Smooth muscle cell (in vitro differentiated cells): ENCODE results near the gene LMOD3. TPM values are rescaled to one million over a fixed set of nuclear protein-coding genes. Genes with fewer than 3 reads are reported as not detected.

Experiments
- DNase-seq: peaks from one replicate; lab custom pipeline; 2025; ENCODE audit not compliant: unreplicated experiment; lab: John Stamatoyannopoulos, UW
- H2AFZ ChIP-seq: fragments of 200-600 bp; sonication (generic); 2 replicates; pipeline ENCODE4 v1.6.0; 2016; ENCODE audit warnings: antibody characterized with exemption, low read depth, mild to moderate bottlenecking
- H3F3A ChIP-seq: fragments of 200-600 bp; sonication (generic); 2 replicates; pipeline ENCODE4 v1.6.0; 2017; ENCODE audit warnings: antibody characterized with exemption, low read depth
- H3K27ac ChIP-seq: fragments of 200-600 bp; sonication (generic); 2 replicates; pipeline ENCODE4 v1.5.1; 2016; ENCODE audit warnings: low read depth, mild to moderate bottlenecking
- H3K27me3 ChIP-seq: fragments of 200-600 bp; sonication (generic); 2 replicates; pipeline ENCODE4 v1.6.1; 2016; ENCODE audit warnings: low read depth, mild to moderate bottlenecking
- H3K36me3 ChIP-seq: fragments of 200-600 bp; sonication (generic); 2 replicates; pipeline ENCODE4 v1.5.1; 2016; ENCODE audit warnings: low read depth
- H3K4me1 ChIP-seq: fragments of 200-600 bp; sonication (generic); 2 replicates; pipeline ENCODE4 v1.5.1; 2016; ENCODE audit warnings: low read depth
- H3K4me2 ChIP-seq: fragments of 200-600 bp; sonication (generic); 2 replicates; pipeline ENCODE4 v1.6.0; 2016; ENCODE audit warnings: mild to moderate bottlenecking
- H3K4me3 ChIP-seq: fragments of 200-600 bp; sonication (generic); 2 replicates; pipeline ENCODE4 v1.5.1; 2016; ENCODE audit warnings: mild to moderate bottlenecking
- H3K79me2 ChIP-seq: fragments of 200-600 bp; sonication (generic); 2 replicates; pipeline ENCODE4 v1.6.0; 2016; ENCODE audit warnings: low read depth, mild to moderate bottlenecking
- H3K9ac ChIP-seq: fragments of 200-600 bp; sonication (generic); 2 replicates; pipeline ENCODE4 v1.6.0; 2016; ENCODE audit warnings: low read depth
- H3K9me3 ChIP-seq: fragments of 200-600 bp; sonication (generic); replicated peaks from 2 replicates; pipeline ENCODE4 v1.5.1; 2016; ENCODE audit warnings: low read depth
- H4K20me1 ChIP-seq: fragments of 200-600 bp; sonication (generic); 2 replicates; pipeline ENCODE4 v1.6.0; 2016; ENCODE audit warnings: low read depth
- CTCF ChIP-seq: fragments of 200-600 bp; sonication (generic); IDR thresholded peaks from 2 replicates; pipeline ENCODE4 v1.5.1; 2017; ENCODE audit warnings: borderline replicate concordance, mild to moderate bottlenecking, antibody characterized with exemption; ENCODE audit not compliant: insufficient read depth, poor library complexity, severe bottlenecking
- WGBS: methylation state at CpG from one replicate; pipeline ENCODE4 v1.1.7; 2016; ENCODE audit warnings: low lambda C conversion rate; 5-methylcytosine and 5-hydroxymethylcytosine counted together
- polyA plus RNA-seq: library from polyadenylated mRNA; unstranded; fragments of >200 nt; fragmentation: Nextera tagmentation; extraction: Ambion mirVana; gene quantifications from 2 replicates; pipeline ENCODE4 v1.2.1, GENCODE V29; 2016
- total RNA-seq: library from RNA; depleted of rRNA; stranded (reverse); fragments of >200 nt; gene quantifications from 2 replicates; pipeline ENCODE4 v1.2.3, GENCODE V29; 2014

LMOD3 gene
- total and polyA plus RNA-seq, 2 experiments from 2014 or later = not detected

- H2AFZ ChIP-seq = peak overlapping the region; percentile 65
- no peaks in the 10 kb centered on the region for H3K79me2 ChIP-seq
- TF ChIP-seq CTCF = no peak
- H3K27ac ChIP-seq = no peak overlapping the region
- no peaks in the 10 kb centered on the region for H3K36me3 ChIP-seq
- WGBS = 82% methylated on average over 8 of the region's 8 CpGs
- no peak for DNase-seq
- H3K4me3 ChIP-seq = no peak overlapping the region
- H3K9ac ChIP-seq = no peak overlapping the region
- H3K27me3 ChIP-seq = no peaks in the 10 kb centered on the region
- no peaks in the 10 kb centered on the region for H3F3A ChIP-seq
- H3K4me1 ChIP-seq = no peaks in the 10 kb centered on the region
- no peaks in the 10 kb centered on the region for H4K20me1 ChIP-seq
- H3K9me3 ChIP-seq = no peaks in the 10 kb centered on the region
- H3K4me2 ChIP-seq = no peak overlapping the region
Measured at GRCh38 chr3:69121950-69122349, 445 bp downstream of the LMOD3 start.

GRCh38 chr3:69121513-69121912 lies 882 bp downstream of the LMOD3 start:
- Histone ChIP-seq H3K9me3 (no peaks in the 10 kb centered on the region), H3K4me2 (no peak overlapping the region), H3K4me1 (no peaks in the 10 kb centered on the region), H3K9ac (no peak overlapping the region), H3K27me3 (no peaks in the 10 kb centered on the region), H3K79me2 (no peaks in the 10 kb centered on the region), H3K27ac (no peak overlapping the region), H3K4me3 (no peak overlapping the region), H4K20me1 (no peaks in the 10 kb centered on the region), H3K36me3 (no peaks in the 10 kb centered on the region), H3F3A (no peaks in the 10 kb centered on the region), H2AFZ (peak overlapping the region; percentile 65)
- 84% methylated on average over 6 of the region's 6 CpGs for WGBS
- DNase-seq = no peak
- TF ChIP-seq CTCF = no peak

- TF ChIP-seq CTCF = peak; percentile 96
- Histone ChIP-seq H3F3A (no peaks in the 10 kb centered on the region), H3K4me2 (no peak overlapping the region), H3K4me3 (no peak overlapping the region), H3K36me3 (no peaks in the 10 kb centered on the region), H2AFZ (peak overlapping the region; percentile 65), H3K79me2 (no peaks in the 10 kb centered on the region), H3K9ac (no peak overlapping the region), H3K27me3 (no peaks in the 10 kb centered on the region), H3K9me3 (no peaks in the 10 kb centered on the region), H3K27ac (no peak overlapping the region), H4K20me1 (no peaks in the 10 kb centered on the region), H3K4me1 (no peaks in the 10 kb centered on the region)
- 7% methylated on average over 1 of the region's 1 CpG for WGBS
- peak; percentile 9 for DNase-seq
Measured at GRCh38 chr3:69120879-69121464, 1.4 kb downstream of the LMOD3 start.

GRCh38 chr3:69119681-69120080 lies 2.7 kb downstream of the LMOD3 start:
- WGBS = 89% methylated on average over 5 of the region's 5 CpGs
- no peak for TF ChIP-seq CTCF
- Histone ChIP-seq H2AFZ (no peak overlapping the region), H3K4me2 (no peak overlapping the region), H3K9me3 (no peaks in the 10 kb centered on the region), H3K9ac (no peak overlapping the region), H3K36me3 (no peaks in the 10 kb centered on the region), H4K20me1 (no peaks in the 10 kb centered on the region), H3K27me3 (no peaks in the 10 kb centered on the region), H3K4me3 (no peak overlapping the region), H3K27ac (no peak overlapping the region), H3F3A (no peaks in the 10 kb centered on the region), H3K79me2 (no peaks in the 10 kb centered on the region), H3K4me1 (no peaks in the 10 kb centered on the region)
- DNase-seq = no peak
